ENCODE measurements around the gene RTF1.
"Not testable (repeated sequence)": the region's sequence is repeated elsewhere in the genome, so short reads cannot be mapped to it uniquely, and the experiment has no call there.

Gene RTF1

GRCh38 chr15:41416742-41417417, at the start of gene RTF1:
RTF1 (plus strand) TSS chr15:41417095; CDS start chr15:41417116, 21 bp downstream.
- DNase-seq = peak; percentile 95

GRCh38 chr15:41367418-41367817, 49.5 kb upstream of the RTF1 start:
- no peak for DNase-seq

GRCh38 chr15:41377978-41378377, 38.9 kb upstream of the RTF1 start:
- DNase-seq = no peak

GRCh38 chr15:41383974-41384749, 32.7 kb upstream of the RTF1 start:
- not testable (repeated sequence) for DNase-seq

GRCh38 chr15:41387646-41388045, 29.2 kb upstream of the RTF1 start:
- no peak for DNase-seq

- no peak for DNase-seq
Measured at GRCh38 chr15:41392659-41393058, 24.2 kb upstream of the RTF1 start.

- no peak for DNase-seq
Measured at GRCh38 chr15:41394924-41395323, 22.0 kb upstream of the RTF1 start.

GRCh38 chr15:41396111-41396510, 20.8 kb upstream of the RTF1 start:
- DNase-seq = no peak

- no peak for DNase-seq
Measured at GRCh38 chr15:41401904-41402267, 15.0 kb upstream of the RTF1 start.

GRCh38 chr15:41407341-41407740, 9.6 kb upstream of the RTF1 start:
- no peak for DNase-seq

- DNase-seq = no peak
Measured at GRCh38 chr15:41408234-41408641, 8.7 kb upstream of the RTF1 start.

- no peak for DNase-seq
Measured at GRCh38 chr15:41411031-41411430, 5.9 kb upstream of the RTF1 start.

GRCh38 chr15:41411441-41411840, 5.5 kb upstream of the RTF1 start:
- DNase-seq = no peak

- DNase-seq = no peak
Measured at GRCh38 chr15:41416128-41416741, 660 bp upstream of the RTF1 start.

- DNase-seq = peak; percentile 42
Measured at GRCh38 chr15:41417418-41418195, 712 bp downstream of the RTF1 start.

- no peak for DNase-seq
Measured at GRCh38 chr15:41423979-41424659, 7.2 kb downstream of the RTF1 start.

GRCh38 chr15:41424809-41425208, 7.9 kb downstream of the RTF1 start:
- DNase-seq = no peak

- DNase-seq = not testable (repeated sequence)
Measured at GRCh38 chr15:41425907-41426306, 9.0 kb downstream of the RTF1 start.

- no peak for DNase-seq
Measured at GRCh38 chr15:41429003-41429890, 12.4 kb downstream of the RTF1 start.

- DNase-seq = no peak
Measured at GRCh38 chr15:41435037-41435786, 18.3 kb downstream of the RTF1 start.

GRCh38 chr15:41437448-41437847, 20.6 kb downstream of the RTF1 start:
- DNase-seq = no peak

Measured in NK-92 treated with Interleukin-12 subunit alpha and Interleukin-12 subunit beta, amount 100 ng/mL, for 24 hours (cell line).